OCI-LY1 (cell line): Measurements from ENCODE around the gene RHEB.

Source experiments
- EZH2 ChIP-seq: fragments of 200-600 bp; sonication (generic), shearing (Covaris generic); IDR thresholded peaks from 2 replicates; pipeline ENCODE4 v1.8.0; 2017; ENCODE audit warnings: borderline replicate concordance, mixed run types, mild to moderate bottlenecking, antibody characterized with exemption, low read length, moderate library complexity, mixed read lengths
- TF ChIP-seq, protein P1 (sequence below): fragments of 200-600 bp; sonication (generic), shearing (Covaris generic); IDR thresholded peaks from 2 replicates; pipeline ENCODE4 v1.5.1; 2017; ENCODE audit warnings: mild to moderate bottlenecking, antibody characterized with exemption, low read length, moderate library complexity, mixed read lengths

DNA sequence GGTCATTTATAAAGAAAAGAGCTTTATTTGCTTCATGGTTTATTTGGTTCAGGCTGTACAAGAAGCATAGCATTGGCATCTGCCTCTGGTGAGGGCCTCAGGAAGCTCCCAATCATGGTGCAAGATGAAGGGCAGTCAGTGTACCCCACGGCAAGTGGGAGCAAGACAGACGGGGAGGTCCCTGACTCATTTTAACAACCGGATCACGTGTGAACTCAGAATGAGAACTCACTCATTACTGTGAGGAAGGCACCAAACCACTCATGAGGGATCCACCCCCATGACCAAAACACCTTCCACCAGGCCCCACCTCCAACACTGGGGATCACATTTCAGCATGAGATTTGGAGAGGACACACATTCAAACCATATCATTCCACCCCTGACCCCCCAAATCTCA lies 64.0 kb downstream of the RHEB start:
- TF ChIP-seq, protein P1, sequence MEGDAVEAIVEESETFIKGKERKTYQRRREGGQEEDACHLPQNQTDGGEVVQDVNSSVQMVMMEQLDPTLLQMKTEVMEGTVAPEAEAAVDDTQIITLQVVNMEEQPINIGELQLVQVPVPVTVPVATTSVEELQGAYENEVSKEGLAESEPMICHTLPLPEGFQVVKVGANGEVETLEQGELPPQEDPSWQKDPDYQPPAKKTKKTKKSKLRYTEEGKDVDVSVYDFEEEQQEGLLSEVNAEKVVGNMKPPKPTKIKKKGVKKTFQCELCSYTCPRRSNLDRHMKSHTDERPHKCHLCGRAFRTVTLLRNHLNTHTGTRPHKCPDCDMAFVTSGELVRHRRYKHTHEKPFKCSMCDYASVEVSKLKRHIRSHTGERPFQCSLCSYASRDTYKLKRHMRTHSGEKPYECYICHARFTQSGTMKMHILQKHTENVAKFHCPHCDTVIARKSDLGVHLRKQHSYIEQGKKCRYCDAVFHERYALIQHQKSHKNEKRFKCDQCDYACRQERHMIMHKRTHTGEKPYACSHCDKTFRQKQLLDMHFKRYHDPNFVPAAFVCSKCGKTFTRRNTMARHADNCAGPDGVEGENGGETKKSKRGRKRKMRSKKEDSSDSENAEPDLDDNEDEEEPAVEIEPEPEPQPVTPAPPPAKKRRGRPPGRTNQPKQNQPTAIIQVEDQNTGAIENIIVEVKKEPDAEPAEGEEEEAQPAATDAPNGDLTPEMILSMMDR, result no peak
- no peak for TF ChIP-seq EZH2
